BJ (cell line): ENCODE results near the gene GNPNAT1. TPM values are rescaled to one million over a fixed set of nuclear protein-coding genes. Genes with fewer than 3 reads are reported as not detected.

Experiments used
- CTCF ChIA-PET: fragments of 350-600 bp; formaldehyde crosslinking; extraction: SDS; loops from one replicate; lab custom pipeline; 2021; ENCODE audit warnings: antibody characterized with exemption, inconsistent platforms; lab: Yijun Ruan, JAX
- POLR2A ChIA-PET: fragments of 300-600 bp; sonication (Branson Sonifier 250); formaldehyde crosslinking; extraction: SDS; loops from one replicate; lab custom pipeline; 2021; ENCODE audit warnings: antibody characterized with exemption; lab: Charles Lee
- DNase-seq: peaks from one replicate; pipeline ENCODE4 v3.0.0-alpha.2; 2011; ENCODE audit warnings: low read depth
- H3K27me3 ChIP-seq: 2 replicates; pipeline ENCODE4 v1.6.0; 2011; ENCODE audit warnings: low read length; ENCODE audit not compliant: control insufficient read depth, insufficient read depth
- H3K36me3 ChIP-seq: 2 replicates; pipeline ENCODE4 v1.5.1; 2011; ENCODE audit warnings: low read length; ENCODE audit not compliant: control insufficient read depth, insufficient read depth
- H3K4me3 ChIP-seq: 2 replicates; pipeline ENCODE4 v1.5.1; 2011; ENCODE audit warnings: low read depth, mild to moderate bottlenecking, control low read depth, low read length
- CTCF ChIP-seq: IDR thresholded peaks from 2 replicates; pipeline ENCODE4 v1.5.1; 2011; ENCODE audit warnings: low read depth, mild to moderate bottlenecking, control low read depth, inconsistent platforms, low read length, moderate library complexity; ENCODE audit not compliant: insufficient read depth
- polyA plus RNA-seq: library from polyadenylated mRNA; depleted of rRNA; stranded (reverse); fragments of >200 nt; gene quantifications from 2 replicates; pipeline ENCODE4 v1.2.3, GENCODE V29; 2011

The GNPNAT1 gene
- polyA plus RNA-seq, 1 experiment: 19.0 TPM

- Histone ChIP-seq H3K36me3 (no peaks in the 10 kb centered on the region), H3K4me3 (no peak overlapping the region), H3K27me3 (no peaks in the 10 kb centered on the region)
- POLR2A ChIA-PET: no interaction called here
- CTCF ChIA-PET: interaction anchor here (1.1 to 6.5 kb wide), 4 partner anchors 98 to 230 kb away, joined by 3 to 48 read pairs (median 16); no protein-coding TSS in a partner anchor
- DNase-seq: no peak
- TF ChIP-seq CTCF: no peak
These were observed 33.7 kb upstream of the GNPNAT1 start for GRCh38 chr14:52825085-52825484.

- DNase-seq: no peak
- TF ChIP-seq CTCF: no peak
- POLR2A ChIA-PET: no interaction called here
- no peak overlapping the region for H3K4me3 ChIP-seq
- no peaks in the 10 kb centered on the region for H3K36me3 ChIP-seq
- H3K27me3 ChIP-seq: no peaks in the 10 kb centered on the region
- CTCF ChIA-PET: interaction anchor here (0.9 to 6.5 kb wide), 7 partner anchors 10 to 231 kb away, joined by 3 to 48 read pairs (median 6); no protein-coding TSS in a partner anchor
These were observed 33.1 kb upstream of the GNPNAT1 start for GRCh38 chr14:52824462-52824861.

GRCh38 chr14:52821805-52822250 lies 30.4 kb upstream of the GNPNAT1 start:
- no peak for DNase-seq
- Histone ChIP-seq H3K4me3 (no peak overlapping the region), H3K27me3 (no peaks in the 10 kb centered on the region), H3K36me3 (no peaks in the 10 kb centered on the region)
- TF ChIP-seq CTCF: no peak
- ChIA-PET CTCF (interaction anchor here (0.9 to 6.5 kb wide), 3 partner anchors 102 to 233 kb away, joined by 3 to 48 read pairs (median 27); no protein-coding TSS in a partner anchor), POLR2A (no interaction called here)

GRCh38 chr14:52808101-52808500 lies 16.7 kb upstream of the GNPNAT1 start:
- POLR2A ChIA-PET: no interaction called here
- CTCF ChIA-PET: interaction anchor here (0.7 kb wide), 1 partner anchor 153 kb away, joined by 3 read pairs; no protein-coding TSS in a partner anchor

GRCh38 chr14:52806115-52806514 lies 14.7 kb upstream of the GNPNAT1 start:
- H3K27me3 ChIP-seq: no peaks in the 10 kb centered on the region
- POLR2A ChIA-PET: no interaction called here
- no peaks in the 10 kb centered on the region for H3K36me3 ChIP-seq
- no peak overlapping the region for H3K4me3 ChIP-seq
- no peak for DNase-seq
- TF ChIP-seq CTCF: no peak
- CTCF ChIA-PET: interaction anchor here (0.7 kb wide), 1 partner anchor 9 kb away, joined by 5 read pairs; no protein-coding TSS in a partner anchor

More at GRCh38 chr14:52808101-52808500, 16.7 kb upstream of the GNPNAT1 start:
- Histone ChIP-seq H3K4me3 (no peak overlapping the region), H3K27me3 (no peaks in the 10 kb centered on the region), H3K36me3 (no peaks in the 10 kb centered on the region)
- DNase-seq: no peak
- no peak for TF ChIP-seq CTCF
